ENCODE data around the gene IGF2.
A peak's percentile ranks its signal among the peaks of the same experiment; 100 is the strongest.
"Not testable (repeated sequence)": the region's sequence is repeated elsewhere in the genome, so short reads cannot be mapped to it uniquely, and the experiment has no call there.

Gene IGF2

GRCh38 chr11:2182075-2182474, 42.9 kb upstream of the IGF2 start:
- no peak for TF ChIP-seq CTCF (conservative IDR thresholded peaks at IDR 0.05; ENCODE audit: low read depth, low read length)
- H3K4me3 ChIP-seq (ENCODE audit: low read length), result no peak overlapping the region
- DNase-seq (ENCODE audit: low read depth), result no peak

- no peak for DNase-seq (ENCODE audit: low read depth)
- no peak for TF ChIP-seq CTCF (conservative IDR thresholded peaks at IDR 0.05; ENCODE audit: low read depth, low read length)
- H3K4me3 ChIP-seq (ENCODE audit: low read length), result no peak overlapping the region
Measured at GRCh38 chr11:2180789-2181370, 41.7 kb upstream of the IGF2 start.

DNA sequence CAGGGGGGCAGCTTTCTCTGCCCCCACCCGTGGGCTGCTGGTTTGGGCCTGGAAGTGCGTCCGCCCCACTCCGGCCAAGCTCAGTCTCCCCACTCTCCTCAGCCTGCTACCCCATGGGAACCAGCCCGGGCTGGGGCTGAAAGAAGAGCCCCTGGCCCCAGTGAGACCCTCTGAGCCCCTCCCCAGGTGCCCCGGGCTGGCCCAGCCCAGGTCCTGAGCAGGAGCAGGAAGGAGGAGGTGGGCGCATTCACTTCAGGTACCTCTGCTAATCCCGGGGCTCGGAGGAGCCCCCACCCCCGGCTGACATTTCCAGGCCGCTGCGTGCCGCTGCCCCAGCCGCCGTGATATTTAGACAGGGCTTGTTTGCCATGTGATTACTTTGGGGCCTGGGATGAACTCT, 41.2 kb upstream of the IGF2 start:
- no peak overlapping the region for H3K4me3 ChIP-seq (ENCODE audit: low read length)
- TF ChIP-seq CTCF (conservative IDR thresholded peaks at IDR 0.05; ENCODE audit: low read depth, low read length), result no peak
- no peak for DNase-seq (ENCODE audit: low read depth)

DNA sequence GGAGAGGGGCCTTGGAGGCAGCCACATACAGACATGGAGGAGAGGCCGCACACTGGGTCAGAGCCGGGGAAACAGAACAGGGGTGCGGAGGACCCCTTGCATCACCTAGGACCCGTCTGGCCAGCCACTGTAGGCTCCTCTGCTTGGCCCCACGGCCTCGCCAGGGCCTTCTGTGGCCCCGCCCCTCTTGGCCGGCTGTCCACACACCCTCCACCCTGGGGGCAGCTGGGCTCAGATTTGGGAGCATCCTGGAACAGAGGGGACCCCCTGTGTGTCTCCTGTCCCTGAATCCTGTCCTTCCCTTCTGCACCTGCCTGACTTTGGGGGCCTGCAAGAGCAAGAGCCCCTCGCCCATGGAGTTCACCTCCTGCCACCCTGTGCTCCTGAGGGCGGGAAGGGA, 40.3 kb upstream of the IGF2 start:
- DNase-seq (ENCODE audit: low read depth), result no peak
- TF ChIP-seq CTCF (conservative IDR thresholded peaks at IDR 0.05; ENCODE audit: low read depth, low read length), result no peak
- H3K4me3 ChIP-seq (ENCODE audit: low read length), result no peak overlapping the region

DNA sequence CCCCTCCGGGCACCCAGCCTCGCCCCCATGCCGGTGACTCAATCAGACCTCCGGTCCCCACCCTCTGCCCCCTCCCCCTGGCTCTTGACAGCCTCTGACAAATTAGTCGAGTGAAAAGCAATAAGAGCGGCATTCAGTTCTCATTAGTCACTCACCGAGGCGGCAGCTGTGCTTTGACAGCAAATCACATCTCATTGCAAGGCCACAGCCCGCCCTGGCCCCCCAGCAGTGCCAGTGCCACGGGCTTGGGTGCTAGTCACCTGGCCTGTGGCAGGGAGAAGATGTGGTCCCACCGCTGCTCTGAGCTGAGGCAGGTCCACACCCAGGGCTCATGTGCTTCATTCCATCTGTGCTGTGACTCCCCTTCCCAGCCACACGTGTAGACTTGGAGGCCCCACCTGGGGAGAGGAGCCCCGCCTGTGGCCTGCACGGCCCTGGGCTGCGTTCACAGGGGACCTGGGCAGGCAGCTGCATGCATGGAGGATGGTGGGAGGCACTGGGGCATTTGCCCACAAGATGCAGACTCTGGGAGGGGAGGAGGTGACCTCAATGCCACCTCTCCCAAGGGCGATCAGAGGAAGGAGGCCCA, 39.8 kb upstream of the IGF2 start:
- H3K4me3 ChIP-seq (ENCODE audit: low read length), result no peak overlapping the region
- no peak for TF ChIP-seq CTCF (conservative IDR thresholded peaks at IDR 0.05; ENCODE audit: low read depth, low read length)
- DNase-seq (ENCODE audit: low read depth), result peak; percentile 46

GRCh38 chr11:2178055-2178773, 39.0 kb upstream of the IGF2 start:
- not testable (repeated sequence) for H3K4me3 ChIP-seq (ENCODE audit: low read length); DNase-seq (ENCODE audit: low read depth)

DNA sequence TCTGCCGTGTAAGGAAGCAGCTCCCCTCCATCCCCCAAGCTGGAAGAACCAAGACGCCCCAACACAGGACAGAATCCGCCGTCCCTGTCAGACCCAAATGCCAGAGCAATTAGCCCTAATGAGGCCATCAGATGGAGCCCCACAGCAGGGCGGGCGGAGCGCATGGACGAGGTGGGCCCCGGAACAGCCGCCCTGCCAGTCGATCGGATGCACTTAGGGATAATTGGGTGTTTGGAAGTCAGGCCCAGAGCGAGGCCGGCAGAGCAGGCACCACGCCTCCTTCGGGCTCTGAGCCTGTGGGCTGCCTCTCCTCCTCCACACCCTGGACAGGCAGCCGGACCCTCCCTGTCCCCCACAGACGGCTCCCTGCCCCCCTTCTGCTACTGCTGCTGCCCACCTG, 37.9 kb upstream of the IGF2 start:
- TF ChIP-seq CTCF (conservative IDR thresholded peaks at IDR 0.05; ENCODE audit: low read depth, low read length), result no peak
- DNase-seq (ENCODE audit: low read depth), result no peak
- no peak overlapping the region for H3K4me3 ChIP-seq (ENCODE audit: low read length)
